SK-N-SH treated with all-trans-retinoic acid at 6 μM for 48 hours (cell line): ENCODE measurements around the gene GNG8.
A peak's percentile ranks its signal among the peaks of the same experiment; 100 is the strongest.

Experiments used
- ATAC-seq: fragments of 200-7000 bp; cut with Tn5 transposase; 3 replicates; pipeline ENCODE4 v1.9.1; 2020; ENCODE audit warnings: mild to moderate bottlenecking, moderate library complexity
- ARNTL ChIP-seq: fragments of 450-650 bp; formaldehyde crosslinking; IDR thresholded peaks from 2 replicates; pipeline ENCODE4 v1.5.0; 2020; ENCODE audit warnings: low read depth, mild to moderate bottlenecking, moderate library complexity, borderline replicate concordance
- BACH2 ChIP-seq: fragments of 250-450 bp; sonication (Bioruptor Pico); IDR thresholded peaks from 2 replicates; pipeline ENCODE4 v1.9.0; 2021; ENCODE audit warnings: mild to moderate bottlenecking, borderline replicate concordance
- CREB5 ChIP-seq: fragments of 250-450 bp; sonication (Bioruptor Pico); IDR thresholded peaks from 2 replicates; pipeline ENCODE4 v1.5.1; 2020; ENCODE audit warnings: low read depth, mild to moderate bottlenecking, moderate library complexity
- CSDC2 ChIP-seq: fragments of 250-450 bp; sonication (Bioruptor Pico); IDR thresholded peaks from 2 replicates; pipeline ENCODE4 v1.5.0; 2020; ENCODE audit warnings: mild to moderate bottlenecking, moderate library complexity
- ESRRG ChIP-seq: fragments of 250-450 bp; sonication (Bioruptor Pico); IDR thresholded peaks from 2 replicates; pipeline ENCODE4 v1.6.1; 2021; ENCODE audit warnings: mild to moderate bottlenecking
- GLIS3 ChIP-seq: fragments of 250-450 bp; sonication (Bioruptor Pico); IDR thresholded peaks from 2 replicates; pipeline ENCODE4 v1.5.0; 2020; ENCODE audit warnings: mild to moderate bottlenecking, moderate library complexity
- OSR1 ChIP-seq: fragments of 250-450 bp; sonication (Bioruptor Pico); IDR thresholded peaks from 2 replicates; pipeline ENCODE4 v1.8.0; 2022; ENCODE audit warnings: moderate library complexity, mild to moderate bottlenecking, inconsistent platforms
- PATZ1 ChIP-seq: fragments of 250-450 bp; sonication (Bioruptor Pico); IDR thresholded peaks from 2 replicates; pipeline ENCODE4 v1.8.0; 2020; ENCODE audit warnings: mild to moderate bottlenecking, moderate library complexity, borderline replicate concordance
- PPARA ChIP-seq: fragments of 250-450 bp; sonication (Bioruptor Pico); IDR thresholded peaks from 2 replicates; pipeline ENCODE4 v1.5.0; 2020; ENCODE audit warnings: mild to moderate bottlenecking, borderline replicate concordance
- RARB ChIP-seq: fragments of 250-450 bp; sonication (Bioruptor Pico); IDR thresholded peaks from 2 replicates; pipeline ENCODE4 v1.8.0; 2021; ENCODE audit warnings: mild to moderate bottlenecking, moderate library complexity
- SNAI2 ChIP-seq: fragments of 250-450 bp; sonication (Bioruptor Pico); IDR thresholded peaks from 2 replicates; pipeline ENCODE4 v1.5.0; 2020; ENCODE audit warnings: mild to moderate bottlenecking, moderate library complexity
- TCF4 ChIP-seq: fragments of 250-450 bp; sonication (Bioruptor Pico); IDR thresholded peaks from 2 replicates; pipeline ENCODE4 v1.8.0; 2021; ENCODE audit warnings: mild to moderate bottlenecking, moderate library complexity, borderline replicate concordance
- TOX ChIP-seq: fragments of 250-450 bp; sonication (Bioruptor Pico); IDR thresholded peaks from 2 replicates; pipeline ENCODE4 v1.8.0; 2021; ENCODE audit warnings: mild to moderate bottlenecking, moderate library complexity, borderline replicate concordance
- ZC3H10 ChIP-seq: fragments of 250-450 bp; sonication (Bioruptor Pico); IDR thresholded peaks from 2 replicates; pipeline ENCODE4 v1.5.1; 2021; ENCODE audit warnings: mild to moderate bottlenecking, moderate library complexity
- ZFP30 ChIP-seq: fragments of 450-650 bp; formaldehyde crosslinking; IDR thresholded peaks from 2 replicates; pipeline ENCODE4 v1.5.0; 2022; ENCODE audit warnings: mild to moderate bottlenecking, moderate library complexity
- ZNF565 ChIP-seq: fragments of 450-650 bp; formaldehyde crosslinking; conservative IDR thresholded peaks from 2 replicates; pipeline ENCODE4 v1.5.0; 2020; ENCODE audit warnings: low read depth, mild to moderate bottlenecking, moderate library complexity
- ZNF70 ChIP-seq: fragments of 450-650 bp; formaldehyde crosslinking; IDR thresholded peaks from 2 replicates; pipeline ENCODE4 v1.5.0; 2020; ENCODE audit warnings: mild to moderate bottlenecking, moderate library complexity
- ZNF8 ChIP-seq: fragments of 450-650 bp; formaldehyde crosslinking; IDR thresholded peaks from 2 replicates; pipeline ENCODE4 v1.5.0; 2020; ENCODE audit warnings: mild to moderate bottlenecking, moderate library complexity
- TF ChIP-seq, protein P1 (sequence below): fragments of 250-450 bp; sonication (Bioruptor Pico); IDR thresholded peaks from 2 replicates; pipeline ENCODE4 v1.8.0; 2021; ENCODE audit warnings: low read depth, mild to moderate bottlenecking, moderate library complexity, borderline replicate concordance
- TF ChIP-seq, protein P2 (sequence below): fragments of 250-450 bp; sonication (Bioruptor Pico); IDR thresholded peaks from 2 replicates; pipeline ENCODE4 v1.5.1; 2021; ENCODE audit warnings: mild to moderate bottlenecking, moderate library complexity
- TF ChIP-seq, protein P3 (sequence below): fragments of 250-450 bp; sonication (Bioruptor Pico); IDR thresholded peaks from 2 replicates; pipeline ENCODE4 v1.5.0; 2020; ENCODE audit warnings: mild to moderate bottlenecking, moderate library complexity

The GNG8 gene

GRCh38 chr19:46640656-46641055, 4.7 kb upstream of the GNG8 start:
- ATAC-seq, result no peak
- TF ChIP-seq CSDC2 (CRISPR knock-in tag) (no peak), ZNF70 (CRISPR knock-in tag) (no peak), ZNF8 (CRISPR knock-in tag) (no peak), ARNTL (CRISPR knock-in tag) (no peak)
- TF ChIP-seq, protein P1, sequence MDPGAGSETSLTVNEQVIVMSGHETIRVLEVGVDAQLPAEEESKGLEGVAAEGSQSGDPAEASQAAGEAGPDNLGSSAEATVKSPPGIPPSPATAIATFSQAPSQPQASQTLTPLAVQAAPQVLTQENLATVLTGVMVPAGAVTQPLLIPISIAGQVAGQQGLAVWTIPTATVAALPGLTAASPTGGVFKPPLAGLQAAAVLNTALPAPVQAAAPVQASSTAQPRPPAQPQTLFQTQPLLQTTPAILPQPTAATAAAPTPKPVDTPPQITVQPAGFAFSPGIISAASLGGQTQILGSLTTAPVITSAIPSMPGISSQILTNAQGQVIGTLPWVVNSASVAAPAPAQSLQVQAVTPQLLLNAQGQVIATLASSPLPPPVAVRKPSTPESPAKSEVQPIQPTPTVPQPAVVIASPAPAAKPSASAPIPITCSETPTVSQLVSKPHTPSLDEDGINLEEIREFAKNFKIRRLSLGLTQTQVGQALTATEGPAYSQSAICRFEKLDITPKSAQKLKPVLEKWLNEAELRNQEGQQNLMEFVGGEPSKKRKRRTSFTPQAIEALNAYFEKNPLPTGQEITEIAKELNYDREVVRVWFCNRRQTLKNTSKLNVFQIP (CRISPR knock-in tag), result no peak

- peak; percentile 70 for ATAC-seq
- TF ChIP-seq TCF4 (CRISPR knock-in tag) (peak; percentile 87), ZNF70 (CRISPR knock-in tag) (peak; percentile 33; the same call in 1 of the 2 replicates), SNAI2 (no peak), ARNTL (CRISPR knock-in tag) (no peak)
- TF ChIP-seq, protein P2, sequence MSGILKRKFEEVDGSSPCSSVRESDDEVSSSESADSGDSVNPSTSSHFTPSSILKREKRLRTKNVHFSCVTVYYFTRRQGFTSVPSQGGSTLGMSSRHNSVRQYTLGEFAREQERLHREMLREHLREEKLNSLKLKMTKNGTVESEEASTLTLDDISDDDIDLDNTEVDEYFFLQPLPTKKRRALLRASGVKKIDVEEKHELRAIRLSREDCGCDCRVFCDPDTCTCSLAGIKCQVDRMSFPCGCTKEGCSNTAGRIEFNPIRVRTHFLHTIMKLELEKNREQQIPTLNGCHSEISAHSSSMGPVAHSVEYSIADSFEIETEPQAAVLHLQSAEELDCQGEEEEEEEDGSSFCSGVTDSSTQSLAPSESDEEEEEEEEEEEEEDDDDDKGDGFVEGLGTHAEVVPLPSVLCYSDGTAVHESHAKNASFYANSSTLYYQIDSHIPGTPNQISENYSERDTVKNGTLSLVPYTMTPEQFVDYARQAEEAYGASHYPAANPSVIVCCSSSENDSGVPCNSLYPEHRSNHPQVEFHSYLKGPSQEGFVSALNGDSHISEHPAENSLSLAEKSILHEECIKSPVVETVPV (CRISPR knock-in tag), result no peak
Observed at GRCh38 chr19:46639358-46640182, 3.6 kb upstream of the GNG8 start.

DNA sequence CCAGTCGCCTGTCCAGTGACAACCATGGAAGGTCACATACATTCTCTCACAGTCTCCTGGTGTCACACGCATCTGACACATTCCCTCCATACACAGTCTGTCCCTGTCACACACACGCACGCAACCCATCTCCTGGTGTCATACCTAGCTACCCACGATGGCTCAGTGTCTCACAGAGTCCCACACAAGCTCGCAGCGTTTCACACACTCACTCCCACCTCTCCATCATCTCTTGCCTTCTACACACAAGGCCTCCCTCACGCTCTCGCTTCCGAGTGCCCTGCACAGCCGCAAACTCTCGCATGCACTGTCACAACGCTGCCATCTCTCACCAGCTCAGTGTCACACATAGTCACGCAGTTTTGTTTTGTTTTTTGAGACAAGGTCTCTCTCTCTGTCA, 1.2 kb upstream of the GNG8 start:
- no peak for ATAC-seq
- TF ChIP-seq ARNTL (CRISPR knock-in tag), result no peak
- TF ChIP-seq ZNF565 (CRISPR knock-in tag), result no peak
- no peak for TF ChIP-seq TCF4 (CRISPR knock-in tag)
- TF ChIP-seq, all 23 proteins: peak for 0

- no peak for ATAC-seq
Observed at GRCh38 chr19:46634656-46635218, 1.3 kb downstream of the GNG8 start.

More at GRCh38 chr19:46634656-46635218, 1.3 kb downstream of the GNG8 start:
- TF ChIP-seq ESRRG (CRISPR knock-in tag) (no peak), TCF4 (CRISPR knock-in tag) (no peak), SNAI2 (no peak), CSDC2 (CRISPR knock-in tag) (no peak), PATZ1 (CRISPR knock-in tag) (no peak), ARNTL (CRISPR knock-in tag) (no peak), ZNF8 (CRISPR knock-in tag) (no peak), ZFP30 (CRISPR knock-in tag) (no peak), CREB5 (CRISPR knock-in tag) (no peak), GLIS3 (CRISPR knock-in tag) (no peak), ZNF70 (CRISPR knock-in tag) (no peak), TOX (CRISPR knock-in tag) (no peak), BACH2 (CRISPR knock-in tag) (no peak), PPARA (CRISPR knock-in tag) (no peak), OSR1 (CRISPR knock-in tag) (no peak), ZC3H10 (CRISPR knock-in tag) (no peak), RARB (CRISPR knock-in tag) (no peak)
- TF ChIP-seq, protein P3, sequence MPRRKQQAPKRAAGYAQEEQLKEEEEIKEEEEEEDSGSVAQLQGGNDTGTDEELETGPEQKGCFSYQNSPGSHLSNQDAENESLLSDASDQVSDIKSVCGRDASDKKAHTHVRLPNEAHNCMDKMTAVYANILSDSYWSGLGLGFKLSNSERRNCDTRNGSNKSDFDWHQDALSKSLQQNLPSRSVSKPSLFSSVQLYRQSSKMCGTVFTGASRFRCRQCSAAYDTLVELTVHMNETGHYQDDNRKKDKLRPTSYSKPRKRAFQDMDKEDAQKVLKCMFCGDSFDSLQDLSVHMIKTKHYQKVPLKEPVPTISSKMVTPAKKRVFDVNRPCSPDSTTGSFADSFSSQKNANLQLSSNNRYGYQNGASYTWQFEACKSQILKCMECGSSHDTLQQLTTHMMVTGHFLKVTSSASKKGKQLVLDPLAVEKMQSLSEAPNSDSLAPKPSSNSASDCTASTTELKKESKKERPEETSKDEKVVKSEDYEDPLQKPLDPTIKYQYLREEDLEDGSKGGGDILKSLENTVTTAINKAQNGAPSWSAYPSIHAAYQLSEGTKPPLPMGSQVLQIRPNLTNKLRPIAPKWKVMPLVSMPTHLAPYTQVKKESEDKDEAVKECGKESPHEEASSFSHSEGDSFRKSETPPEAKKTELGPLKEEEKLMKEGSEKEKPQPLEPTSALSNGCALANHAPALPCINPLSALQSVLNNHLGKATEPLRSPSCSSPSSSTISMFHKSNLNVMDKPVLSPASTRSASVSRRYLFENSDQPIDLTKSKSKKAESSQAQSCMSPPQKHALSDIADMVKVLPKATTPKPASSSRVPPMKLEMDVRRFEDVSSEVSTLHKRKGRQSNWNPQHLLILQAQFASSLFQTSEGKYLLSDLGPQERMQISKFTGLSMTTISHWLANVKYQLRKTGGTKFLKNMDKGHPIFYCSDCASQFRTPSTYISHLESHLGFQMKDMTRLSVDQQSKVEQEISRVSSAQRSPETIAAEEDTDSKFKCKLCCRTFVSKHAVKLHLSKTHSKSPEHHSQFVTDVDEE (CRISPR knock-in tag), result no peak; the same call in 1 of the 2 replicates
- TF ChIP-seq, protein P1 (CRISPR knock-in tag), result no peak
